GM21360 (cell line): ENCODE measurements around the gene BBS7.

ENCODE experiments used
- ATAC-seq: cut with Tn5 transposase; IDR thresholded peaks from one replicate; pipeline ENCODE4 v1.9.1; 2021; ENCODE audit warnings: mild to moderate bottlenecking, moderate library complexity; ENCODE audit not compliant: unreplicated experiment

BBS7 gene

GRCh38 chr4:121794505-121795188 is 75.6 kb downstream of the BBS7 start:
- ATAC-seq, result no peak

- ATAC-seq, result no peak
Observed at GRCh38 chr4:121792966-121793365, 77.3 kb downstream of the BBS7 start.

- ATAC-seq, result no peak
Observed at GRCh38 chr4:121791481-121791880, 78.8 kb downstream of the BBS7 start.

- ATAC-seq, result no peak
Observed at GRCh38 chr4:121790976-121791375, 79.3 kb downstream of the BBS7 start.

- ATAC-seq, result no peak
Observed at GRCh38 chr4:121789960-121790829, 80.1 kb downstream of the BBS7 start.

- ATAC-seq, result no peak
Observed at GRCh38 chr4:121789455-121789854, 80.8 kb downstream of the BBS7 start.

- ATAC-seq, result peak; percentile 94
Observed at GRCh38 chr4:121788896-121789295, 81.4 kb downstream of the BBS7 start.

GRCh38 chr4:121786221-121786620 is 84.1 kb downstream of the BBS7 start:
- ATAC-seq, result no peak

GRCh38 chr4:121785479-121785878 is 84.8 kb downstream of the BBS7 start:
- no peak for ATAC-seq

GRCh38 chr4:121784975-121785374 is 85.3 kb downstream of the BBS7 start:
- ATAC-seq, result no peak

GRCh38 chr4:121784401-121784800 is 85.9 kb downstream of the BBS7 start:
- ATAC-seq, result no peak

- ATAC-seq, result no peak
Observed at GRCh38 chr4:121783210-121783609, 87.1 kb downstream of the BBS7 start.

GRCh38 chr4:121778991-121779628 is 91.2 kb downstream of the BBS7 start:
- ATAC-seq, result no peak

GRCh38 chr4:121777625-121778024 is 92.6 kb downstream of the BBS7 start:
- ATAC-seq, result peak; percentile 72

GRCh38 chr4:121776610-121777401 is 93.5 kb downstream of the BBS7 start:
- ATAC-seq, result no peak
